Heart right ventricle (tissue), 16 donors: ENCODE measurements around the gene GSTM2. TPM values are rescaled to one million over a fixed set of nuclear protein-coding genes. Genes with fewer than 3 reads are reported as not detected.
"Not testable (repeated sequence)": the region's sequence is repeated elsewhere in the genome, so short reads cannot be mapped to it uniquely, and the experiment has no call there.

Source experiments
- ATAC-seq, 8 donors: fragments of 200-7000 bp; cut with Tn5 transposase; one replicate each; pipeline ENCODE4 v1.9.1; 2020; ENCODE audit warnings: mild to moderate bottlenecking in 8 of 8, moderate library complexity in 8 of 8, moderate number of reproducible peaks in 1 of 8
- DNase-seq, 2 donors: peaks; one replicate each; pipeline ENCODE4 v3.0.0-alpha.2; 2020
- H3K27ac ChIP-seq, 10 donors: fragments of 200-600 bp; sonication (generic) in 2 of 10; one replicate each; pipeline versions ENCODE4 v1.5.0 to v1.8.0; 2020 to 2022; ENCODE audit warnings: mild to moderate bottlenecking in 3 of 10
- H3K27me3 ChIP-seq, 7 donors: fragments of 200-600 bp; one replicate each; pipeline ENCODE4 v1.8.0; 2021 to 2022; ENCODE audit warnings: mild to moderate bottlenecking in 2 of 7
- H3K36me3 ChIP-seq, 9 donors: fragments of 200-600 bp; sonication (generic) in 1 of 9; one replicate each; pipeline versions ENCODE4 v1.5.0 to v1.8.0; 2020 to 2022; ENCODE audit warnings: mild to moderate bottlenecking in 2 of 9
- H3K4me1 ChIP-seq, 9 donors: fragments of 200-600 bp; sonication (generic) in 1 of 9; one replicate each; pipeline versions ENCODE4 v1.5.0 to v1.8.0; 2020 to 2022; ENCODE audit warnings: mild to moderate bottlenecking in 4 of 9
- H3K4me3 ChIP-seq, 10 donors: fragments of 200-600 bp; sonication (generic) in 2 of 10; one replicate each; pipeline versions ENCODE4 v1.5.0 to v1.8.0; 2020 to 2022; ENCODE audit warnings: mild to moderate bottlenecking in 7 of 10, moderate library complexity in 2 of 10
- H3K9me3 ChIP-seq, 11 donors: fragments of 200-600 bp in 10 of 11; sonication (generic) in 2 of 11; one replicate each; pipeline versions ENCODE4 v1.5.0 to v1.8.0; 2013 to 2022; ENCODE audit warnings: mild to moderate bottlenecking in 2 of 11, control low read depth in 1 of 11, moderate library complexity in 1 of 11
- CTCF ChIP-seq, 9 donors: fragments of 200-600 bp; sonication (generic) in 2 of 9; IDR thresholded peaks; one replicate each; pipeline versions ENCODE4 v1.5.0 to v1.8.0; 2021 to 2022; ENCODE audit warnings: antibody characterized with exemption in 9 of 9, mild to moderate bottlenecking in 5 of 9, moderate library complexity in 1 of 9
- WGBS, 2 donors: extraction: QIAGEN DNeasy Blood & Tissue Kit; methylation state at CpG; one replicate each; pipeline ENCODE4 v1.1.7; 2013; ENCODE audit warnings: inconsistent platforms in 1 of 2; 5-methylcytosine and 5-hydroxymethylcytosine counted together
- intact Hi-C, 10 donors: fragments of 100-400 bp; cut with DNase I; formaldehyde crosslinking; loops; one replicate each; pipeline versions ENCODE4 v1.11.1 to v1.14.2; 2022
- polyA plus RNA-seq, 2 donors: library from polyadenylated mRNA; stranded (reverse); fragments of 200-250 nt; gene quantifications; one replicate each; pipeline ENCODE4 v1.2.3, GENCODE V29; 2013
- total RNA-seq, 10 donors: library from RNA; stranded (reverse); fragmentation: NEBNext Ultra II Directional in 3 of 10; extraction: Animal tissue kit (Norgen Biotek cat#: 25700) in 3 of 10; gene quantifications; one replicate each; pipeline versions ENCODE4 v1.2.1 to v1.2.4, GENCODE V29; 2021 to 2023
- donor health status: Arrhythmogenic right ventricular cardiomyopathy.
- donor health status: ischemic (EF 13 %, LVEDD 7.1; RV severe dilation, severe dysfunction).
- donor health status: healthy with polysubstance abuse.
- donor health status: DM: no; HTN: yes; CAD: no.
- donor health status: DM: no; HTN: no; CAD: no.
- donor health status: ischemic (EF 25% LVEDD 6.9; RV normal size, moderate dysfunction).
- donor health status: ischemic (EF 25% LVEDD 5.7; RV mildly dilated, moderate dysfunction).
- donor health status: healthy.
- donor health status: DM: yes; HTN: yes; CAD: no.
- donor health status: Ischemic cardiomyopathy.
- donor health status: ischemic (EF 35%, LVEDD 5.7; RV mildly dilated, moderate dysfunction).
- donor health status: nonischemic (EF 11% LVEDD 7.7; RV severe dilation, severe dysfunction).
- donor health status: DM: yes; HTN: yes; CAD: no.
- donor health status: PGD.
- donor health status: ischemic (EF 29% LVEDD 5.4; RV normal size, mild dysfunction).
- donor health status: nonischemic (EF 23%, LVEDD 6.1; RV moderate dilation, normal function).

The GSTM2 gene
- total and polyA plus RNA-seq, 12 donors, result 23.1 to 113 (median 68.1) TPM

GRCh38 chr1:109687641-109688499, 20.0 kb downstream of the GSTM2 start, which contains the start of gene GSTM1:
Gene GSTM1 (plus strand): TSS chr1:109687817. CDS start chr1:109687874, 57 bp downstream.
- H3K27me3 ChIP-seq, result no peaks in the 10 kb centered on the region
- DNase-seq (peak; percentile 82 to 84), ATAC-seq (peak in 5 of 8 donors; percentile 99)
- intact Hi-C loops, result loop anchor here in 5 of 10 donors (5.0 kb wide), 2 partner anchors 41 to 46 kb away; no protein-coding TSS in a partner anchor
- peak within 1 kb of the TSS in 5 of 10 donors; percentile 48 to 66 (median 63) for H3K4me3 ChIP-seq
- 3% methylated on average over 46 of the region's 46 CpGs; no CpG with 5 or more reads in 1 of the 2 donors for WGBS, 2 donors
- peaks cover 0 to 38% (median 0%) of the 10 kb centered on the region in 9 donors for H3K4me1 ChIP-seq
- peaks cover 0 to 4% (median 0%) of the 10 kb centered on the region in 9 donors for H3K36me3 ChIP-seq
- TF ChIP-seq CTCF (IDR thresholded peaks at IDR 0.05), result peak in 5 of 9 donors; percentile 16 to 82 (median 63)
- peak within 1 kb of the TSS in 5 of 10 donors; percentile 58 to 90 (median 80) for H3K27ac ChIP-seq
- H3K9me3 ChIP-seq, result peaks cover 0 to 9% (median 0%) of the 10 kb centered on the region in 11 donors

- DNase-seq (peak in 1 of 2 donors; percentile 15), ATAC-seq (no peak)
- Histone ChIP-seq H3K36me3 (peaks cover 0 to 4% (median 0%) of the 10 kb centered on the region in 9 donors), H3K9me3 (peaks cover 0 to 2% (median 0%) of the 10 kb centered on the region in 11 donors), H3K4me1 (peaks cover 0 to 38% (median 0%) of the 10 kb centered on the region in 9 donors), H3K27ac (no peak overlapping the region), H3K27me3 (no peaks in the 10 kb centered on the region), H3K4me3 (no peak overlapping the region)
- intact Hi-C loops, result loop anchor here in 5 of 10 donors (5.0 kb wide), 2 partner anchors 43 to 48 kb away; no protein-coding TSS in a partner anchor
- 42% methylated on average over 6 of the region's 6 CpGs; no CpG with 5 or more reads in 1 of the 2 donors for WGBS, 2 donors
- no peak for TF ChIP-seq CTCF (IDR thresholded peaks at IDR 0.05)
Observed at GRCh38 chr1:109689844-109690405, 22.1 kb downstream of the GSTM2 start.

GRCh38 chr1:109691759-109692158, 23.9 kb downstream of the GSTM2 start:
- ATAC-seq (no peak), DNase-seq (peak in 1 of 2 donors; percentile 17)
- no peak overlapping the region for H3K27ac ChIP-seq
- H3K4me1 ChIP-seq, result peaks cover 0 to 42% (median 0%) of the 10 kb centered on the region in 9 donors
- H3K27me3 ChIP-seq, result no peaks in the 10 kb centered on the region
- peaks cover 0 to 5% (median 0%) of the 10 kb centered on the region in 9 donors for H3K36me3 ChIP-seq
- no peak for TF ChIP-seq CTCF (IDR thresholded peaks at IDR 0.05)
- WGBS, 2 donors, result 61% methylated on average over 6 of the region's 6 CpGs; no CpG with 5 or more reads in 1 of the 2 donors
- intact Hi-C loops, result no loop called here
- no peak overlapping the region for H3K4me3 ChIP-seq
- H3K9me3 ChIP-seq, result no peaks in the 10 kb centered on the region

- ATAC-seq, H3K27me3 ChIP-seq, intact Hi-C loops, H3K36me3 ChIP-seq, H3K4me3 ChIP-seq, H3K9me3 ChIP-seq, DNase-seq, H3K27ac ChIP-seq: not testable (repeated sequence)
- peaks cover 0 to 28% (median 0%) of the 10 kb centered on the region in 9 donors for H3K4me1 ChIP-seq
- WGBS, 2 donors, result 91% methylated on average over 5 of the region's 5 CpGs; no CpG with 5 or more reads in 1 of the 2 donors
Observed at GRCh38 chr1:109694400-109694799, 26.5 kb downstream of the GSTM2 start.

GRCh38 chr1:109695138-109695537, 27.3 kb downstream of the GSTM2 start:
- peaks cover 0 to 21% (median 0%) of the 10 kb centered on the region in 9 donors for H3K4me1 ChIP-seq
- H3K36me3 ChIP-seq, H3K4me3 ChIP-seq, intact Hi-C loops, DNase-seq, ATAC-seq, H3K9me3 ChIP-seq, H3K27ac ChIP-seq, H3K27me3 ChIP-seq: not testable (repeated sequence)
- 89% methylated on average over 3 of the region's 3 CpGs; no CpG with 5 or more reads in 1 of the 2 donors for WGBS, 2 donors
